Stimulated activated CD4-positive, alpha-beta T cell treated with anti-CD3 and anti-CD28 coated beads, Interleukin-12 subunit alpha, Interleukin-12 subunit beta, amount 100 ng/mL, for 4 hours (primary cell): ENCODE data around the gene AMOTL1.
"Not testable (repeated sequence)": the region's sequence is repeated elsewhere in the genome, so short reads cannot be mapped to it uniquely, and the experiment has no call there.

ENCODE experiments used
- DNase-seq: peaks from one replicate; pipeline ENCODE4 v3.0.0-alpha.2; 2020

The AMOTL1 gene

DNA sequence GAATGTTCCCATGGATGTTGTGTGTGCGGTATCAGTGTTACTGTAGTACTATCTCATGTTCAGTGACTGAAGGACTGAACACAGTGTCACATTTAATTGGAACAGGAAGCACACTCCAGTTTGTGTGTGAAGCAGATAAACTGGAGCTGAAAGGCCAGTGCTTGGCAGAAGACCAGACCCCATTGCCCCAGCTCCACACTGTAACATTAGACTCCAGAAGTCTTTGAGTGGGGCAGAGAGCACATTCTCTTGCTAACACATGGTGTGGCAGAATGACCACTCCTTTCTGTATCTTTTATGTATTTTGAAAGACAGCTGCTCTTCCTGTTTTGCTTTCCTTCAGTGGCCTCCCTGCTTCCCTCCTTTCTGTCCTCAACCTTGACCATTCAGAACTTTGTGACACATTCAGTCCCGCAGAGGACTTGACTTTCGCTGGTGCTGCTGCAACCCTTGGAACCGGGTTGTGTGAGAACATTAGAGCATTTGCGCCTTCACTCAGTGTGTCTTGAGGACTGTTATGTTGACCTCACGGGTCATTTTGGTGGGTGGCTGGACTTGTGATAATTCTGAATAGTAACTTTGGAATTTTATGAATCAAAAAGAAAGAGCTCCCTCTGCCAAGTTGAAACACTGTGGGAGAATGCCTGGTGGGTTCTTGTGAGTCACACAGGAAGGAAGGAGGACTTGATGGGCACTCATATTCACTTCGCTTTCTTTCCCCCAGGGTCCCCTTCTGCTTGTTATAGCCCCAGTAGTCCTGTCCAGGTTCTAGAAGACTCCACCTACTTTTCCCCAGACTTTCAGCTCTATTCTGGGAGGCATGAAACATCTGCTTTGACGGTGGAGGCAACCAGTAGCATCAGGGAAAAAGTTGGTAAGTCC, 26.4 kb downstream of the AMOTL1 start:
- DNase-seq, result no peak

DNA sequence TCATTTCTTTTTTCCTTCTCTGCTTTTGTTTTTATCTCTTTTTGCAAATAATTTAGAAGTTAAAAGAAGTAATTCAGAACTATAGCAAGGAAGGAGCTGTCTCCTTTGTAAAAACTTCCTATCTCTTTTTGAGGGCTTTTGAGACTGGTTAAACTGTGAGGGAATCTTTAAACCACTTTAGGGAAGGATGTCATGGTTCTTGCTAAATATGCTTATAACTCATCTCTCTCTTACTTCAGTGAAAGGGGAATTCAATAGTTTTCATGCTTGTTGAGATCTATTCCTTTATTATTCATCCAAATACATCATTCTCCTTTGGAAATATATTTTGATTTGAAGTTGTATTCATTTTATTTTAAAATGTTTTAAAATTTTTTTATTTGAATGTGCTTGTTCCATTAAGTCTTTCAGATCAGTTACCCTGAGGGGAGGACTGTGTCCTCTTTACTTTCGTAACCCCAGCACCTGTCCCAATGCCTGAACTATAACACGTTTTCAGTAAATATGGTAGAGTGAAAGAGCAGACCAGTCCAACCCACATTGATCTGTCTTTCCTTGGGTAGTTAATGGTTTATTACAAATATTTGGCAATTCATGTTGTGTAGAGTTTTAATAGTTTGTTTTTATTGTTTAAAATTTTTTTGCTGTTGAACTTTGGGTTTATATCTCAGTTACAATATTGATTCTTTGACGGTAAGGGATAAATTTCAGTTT, 27.5 kb downstream of the AMOTL1 start:
- no peak for DNase-seq

DNA sequence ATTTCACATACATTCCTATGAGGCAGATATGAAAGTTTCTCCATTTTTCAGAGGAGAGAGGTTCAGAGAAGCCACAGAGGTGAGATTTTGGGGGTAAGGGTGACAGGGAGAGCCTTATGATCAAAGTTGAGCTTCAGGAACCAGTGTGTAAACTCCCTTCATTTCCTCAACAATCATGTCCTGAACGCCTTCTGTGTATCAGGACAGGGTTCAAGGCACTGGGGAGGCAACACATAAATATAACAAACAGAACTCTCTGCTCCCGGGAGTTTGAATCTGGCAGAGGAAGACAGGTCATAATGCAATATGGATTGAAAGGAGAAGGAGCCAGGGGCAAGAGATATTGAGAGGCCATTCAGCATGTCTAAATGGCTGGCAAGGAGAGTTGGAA, 28.0 kb downstream of the AMOTL1 start:
- no peak for DNase-seq

DNA sequence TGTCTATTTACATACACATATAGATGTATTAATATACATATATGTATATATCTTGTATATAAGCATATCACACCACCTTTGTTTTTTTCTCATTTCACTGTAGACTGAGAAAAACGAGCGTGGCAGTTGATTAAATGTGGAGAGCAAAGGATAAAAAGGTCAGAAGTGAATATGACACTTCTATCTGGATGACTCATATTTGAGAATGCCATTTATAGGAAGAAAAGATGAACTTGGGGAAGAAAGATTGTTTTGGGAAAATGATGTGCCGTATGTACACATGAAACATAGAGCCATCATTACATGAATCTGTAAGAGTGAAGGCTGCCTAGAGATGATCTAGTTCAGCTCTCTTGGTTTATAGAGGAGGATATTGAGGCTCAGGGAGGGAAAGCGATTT, 28.7 kb downstream of the AMOTL1 start:
- DNase-seq, result no peak

DNA sequence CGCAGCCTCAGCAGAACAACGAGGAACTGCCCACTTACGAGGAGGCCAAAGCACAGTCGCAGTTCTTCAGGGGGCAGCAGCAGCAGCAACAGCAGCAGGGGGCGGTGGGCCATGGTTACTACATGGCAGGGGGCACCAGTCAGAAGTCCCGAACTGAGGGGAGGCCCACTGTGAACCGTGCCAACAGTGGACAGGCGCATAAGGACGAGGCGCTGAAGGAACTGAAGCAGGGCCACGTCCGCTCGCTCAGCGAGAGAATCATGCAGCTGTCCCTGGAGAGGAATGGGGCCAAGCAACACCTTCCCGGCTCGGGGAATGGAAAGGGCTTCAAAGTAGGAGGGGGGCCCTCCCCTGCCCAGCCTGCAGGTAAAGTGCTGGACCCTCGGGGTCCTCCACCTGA, 31.6 kb downstream of the AMOTL1 start:
- DNase-seq, result no peak

DNA sequence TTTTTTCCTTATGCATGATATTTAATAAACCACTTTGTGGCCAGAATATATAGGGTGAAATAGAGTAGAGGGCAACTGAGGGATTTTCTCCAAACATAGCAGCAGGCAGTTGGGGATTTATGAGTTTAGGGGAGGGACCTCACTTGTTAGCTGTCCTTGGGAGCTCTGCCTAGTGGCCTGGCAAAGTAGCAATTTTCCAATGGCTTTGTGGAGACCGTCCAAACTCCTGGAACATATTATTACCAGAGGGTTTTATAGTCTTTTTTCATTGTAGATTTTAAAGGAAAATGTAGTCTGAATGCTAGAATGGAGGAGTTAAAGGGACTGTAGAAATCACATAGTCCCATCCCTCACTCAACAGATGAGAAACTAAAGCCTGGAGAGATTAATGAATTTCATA, 32.3 kb downstream of the AMOTL1 start:
- DNase-seq, result no peak

DNA sequence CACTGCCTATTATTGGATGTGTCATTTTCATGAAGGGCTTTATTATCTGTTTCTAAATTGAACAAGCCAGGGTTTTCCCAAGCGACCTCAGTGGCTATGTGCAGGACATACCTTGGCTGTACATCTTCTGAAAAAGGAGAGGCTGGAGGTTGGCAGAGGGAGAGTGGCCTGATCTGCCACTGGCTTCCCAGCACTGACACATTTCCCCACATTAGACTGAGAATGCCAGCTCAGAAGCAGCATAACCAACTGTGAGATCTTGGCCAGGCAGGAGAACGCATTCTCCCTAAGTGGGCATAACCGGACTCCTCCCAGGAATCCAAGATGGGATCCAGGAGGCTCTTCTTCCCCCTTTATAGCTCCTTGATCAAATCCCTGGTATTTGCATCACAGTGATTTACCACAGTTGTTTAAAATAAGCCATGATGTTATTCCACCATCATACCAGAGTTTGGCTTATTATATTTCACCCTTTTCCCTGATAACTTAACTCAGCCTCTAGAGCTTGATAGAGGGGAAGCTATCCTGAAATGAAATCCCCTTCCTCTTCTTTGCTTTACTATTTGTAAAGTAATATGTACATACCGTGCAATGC, 33.8 kb downstream of the AMOTL1 start:
- no peak for DNase-seq

DNA sequence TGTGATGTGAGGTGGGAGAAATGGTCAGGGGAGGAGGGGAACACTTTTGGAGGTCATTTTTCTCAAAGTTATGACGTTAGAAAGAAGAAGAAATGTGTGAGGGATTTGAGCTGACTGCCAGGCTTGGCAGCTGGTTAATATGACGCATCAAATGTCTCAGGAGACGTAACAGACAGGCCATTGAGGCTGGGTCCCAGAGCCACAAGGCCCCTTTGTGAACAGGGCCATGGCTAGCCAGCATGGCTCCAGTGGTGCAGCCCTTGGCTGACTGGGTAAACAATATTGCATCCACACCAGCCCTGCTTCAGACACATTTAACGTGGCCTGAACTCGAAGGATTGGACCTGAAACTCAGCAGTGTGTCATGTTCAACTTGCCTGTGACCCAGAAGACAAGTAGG, 34.3 kb downstream of the AMOTL1 start:
- no peak for DNase-seq

DNA sequence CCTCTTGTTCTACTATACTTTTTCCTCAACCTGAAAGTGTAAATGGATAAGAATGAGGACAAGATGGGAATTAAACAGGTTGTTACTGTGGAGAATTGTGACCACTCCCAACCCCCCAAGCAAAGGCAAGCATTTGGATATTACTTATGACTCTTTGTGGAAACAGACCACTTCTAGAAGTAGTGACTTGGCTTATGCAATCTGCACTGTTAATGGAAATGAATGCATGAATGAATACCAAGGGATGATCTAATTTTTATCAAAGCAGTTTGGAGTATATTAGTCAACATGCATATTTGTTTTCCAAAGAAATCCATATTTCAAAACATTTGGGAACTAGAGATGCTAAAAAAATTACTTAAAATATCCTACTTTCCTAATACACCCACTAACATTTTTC, 35.3 kb downstream of the AMOTL1 start:
- DNase-seq, result no peak

DNA sequence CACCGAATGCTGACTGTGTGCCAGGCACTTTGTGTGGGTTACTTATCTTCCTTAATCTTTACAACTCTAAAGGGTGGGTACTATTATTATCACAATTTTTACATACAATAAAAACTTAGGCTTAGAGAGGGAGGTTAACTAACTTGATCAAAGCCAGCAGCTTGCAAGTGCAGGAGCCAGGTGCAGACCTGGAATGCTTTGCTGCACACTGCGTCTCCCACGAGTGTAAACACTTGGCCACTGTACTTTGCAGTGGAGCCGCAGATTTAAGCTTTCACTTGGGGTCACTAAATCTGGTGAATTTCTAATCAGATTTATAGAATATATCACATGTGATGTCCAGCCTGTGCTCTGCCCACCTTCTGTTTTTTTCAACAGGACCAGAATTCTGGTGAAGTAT, 36.7 kb downstream of the AMOTL1 start:
- DNase-seq, result no peak

DNA sequence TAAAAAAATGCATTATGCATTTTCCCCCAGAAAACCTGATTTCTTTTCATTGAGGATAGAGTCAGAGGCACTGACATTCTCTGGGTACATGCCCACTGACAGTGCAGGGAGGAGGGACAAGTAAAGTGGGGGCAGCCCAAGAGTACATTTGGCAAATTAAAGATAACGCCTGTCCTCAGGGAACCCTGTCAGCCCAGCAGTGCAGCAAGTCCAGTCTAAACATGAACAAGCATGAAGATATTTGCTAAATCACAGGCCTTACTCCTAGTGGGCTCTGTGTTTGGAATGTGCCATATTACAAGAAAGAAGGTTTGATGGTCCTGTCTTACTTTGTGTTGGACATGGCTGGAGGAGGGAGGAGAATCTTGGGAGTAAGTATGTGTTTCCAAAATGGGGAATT, 37.9 kb downstream of the AMOTL1 start:
- DNase-seq, result no peak

DNA sequence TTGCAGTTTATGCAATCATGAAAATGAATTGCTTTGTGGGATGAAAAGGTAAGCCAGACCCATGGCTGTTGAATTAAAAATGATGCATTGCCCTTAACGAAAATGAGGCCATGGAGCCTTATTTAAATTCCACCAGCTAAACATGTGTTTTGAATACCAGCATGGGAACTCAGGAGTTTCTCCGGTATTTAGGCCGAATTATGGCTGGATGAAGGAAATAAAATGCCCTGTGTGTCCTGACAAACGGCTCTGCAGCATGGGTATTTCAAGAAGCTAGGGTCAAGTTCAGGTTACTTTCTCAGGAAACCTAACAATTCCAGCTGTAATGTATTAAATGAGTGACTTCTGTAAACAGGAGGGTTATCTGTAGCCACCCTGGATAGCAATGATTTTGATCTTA, 38.3 kb downstream of the AMOTL1 start:
- DNase-seq, result no peak

DNA sequence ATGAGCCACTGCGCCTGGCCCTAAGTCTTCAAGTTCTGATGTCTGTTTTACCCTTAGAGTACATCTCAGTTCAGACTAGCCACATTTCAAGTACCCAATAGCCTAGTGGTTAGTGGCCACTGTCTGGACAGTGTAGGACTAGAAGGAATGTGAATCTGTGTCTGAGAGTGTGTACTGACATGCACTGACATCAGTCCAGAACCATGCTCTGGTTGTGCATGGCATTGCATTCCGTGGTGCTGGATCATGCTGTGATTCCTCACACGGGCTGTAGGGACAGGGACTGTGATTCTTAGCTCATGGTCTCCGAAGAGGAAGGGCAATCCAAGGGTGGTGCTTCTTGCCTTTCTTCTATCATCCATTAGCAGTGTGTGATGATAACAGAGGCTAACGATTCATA, 41.1 kb downstream of the AMOTL1 start:
- no peak for DNase-seq

DNA sequence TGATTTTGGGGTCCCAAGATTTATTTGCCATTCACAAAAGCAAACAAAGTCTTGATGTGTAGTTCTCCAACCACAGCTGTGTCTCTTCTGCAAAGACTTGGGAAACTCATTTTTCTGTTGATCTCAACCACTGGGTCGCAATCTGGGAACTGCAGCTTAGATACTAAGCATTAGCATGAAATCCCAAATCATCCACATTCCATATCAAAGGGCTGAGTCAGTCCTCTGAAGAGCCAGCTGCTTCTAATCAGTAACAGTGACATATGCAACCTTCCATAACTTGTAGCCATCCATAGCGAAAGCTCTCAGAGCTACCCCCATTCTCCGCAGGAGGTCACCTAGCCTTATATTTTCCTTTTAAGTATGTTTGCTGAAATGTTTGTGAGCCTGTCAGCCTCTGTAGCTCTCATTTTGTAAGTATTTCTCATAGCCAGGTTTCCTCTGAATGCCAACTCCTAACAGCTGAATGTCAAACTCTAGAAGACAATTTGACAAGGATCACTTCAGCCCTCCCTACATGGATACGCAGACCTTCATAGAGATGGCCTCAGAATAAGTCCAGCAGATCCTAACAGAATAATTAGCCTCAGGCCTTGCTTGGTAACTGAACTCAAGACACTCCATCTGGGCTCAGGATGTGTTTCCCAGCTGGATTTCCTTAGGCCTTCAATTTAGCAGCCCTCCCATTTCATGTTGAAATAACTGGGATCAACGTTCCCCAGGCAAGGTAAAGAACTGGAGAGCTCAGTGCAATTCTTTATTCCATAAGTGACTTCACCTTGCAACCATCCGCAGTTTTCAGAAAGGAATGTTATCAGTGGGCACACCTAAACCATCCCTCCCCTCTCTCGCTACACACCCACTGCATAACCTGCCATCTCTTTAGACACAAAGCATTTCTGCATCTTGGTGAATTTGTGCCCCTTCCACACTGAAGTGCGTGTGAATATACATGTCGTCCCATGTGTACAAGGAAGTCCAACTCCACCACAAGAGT, 44.9 kb downstream of the AMOTL1 start:
- not testable (repeated sequence) for DNase-seq

DNA sequence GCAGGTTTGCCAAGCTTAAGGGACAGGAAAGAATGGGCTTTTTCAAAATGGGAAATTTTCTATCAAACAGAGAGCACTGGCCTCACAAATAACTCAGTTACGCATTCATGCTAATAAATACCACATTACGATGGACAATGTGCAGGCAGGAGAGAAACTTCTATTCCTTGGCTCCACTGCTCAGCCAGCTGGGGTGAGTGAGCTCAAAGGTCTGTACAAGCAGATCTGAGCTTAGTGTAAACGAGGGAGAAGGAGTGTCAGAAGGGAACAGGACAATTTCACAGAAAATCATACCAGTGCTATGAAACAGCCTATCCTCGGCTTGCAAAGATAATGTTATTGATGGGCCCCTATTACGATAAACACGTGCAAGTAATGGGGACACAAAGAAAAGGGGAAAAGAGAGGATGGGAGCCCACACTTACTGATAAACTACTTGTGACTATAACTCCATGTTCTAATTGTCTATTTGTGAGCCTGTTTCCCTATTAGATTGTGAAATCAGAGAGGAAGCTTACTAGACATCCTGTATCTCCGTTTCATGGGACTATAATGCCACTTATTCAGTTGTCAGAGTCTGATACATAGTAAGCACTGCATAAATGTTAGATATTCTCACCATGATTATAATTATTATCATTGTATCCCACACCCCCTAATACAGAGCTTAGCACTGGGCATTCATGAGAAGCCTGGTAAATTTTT, 46.3 kb downstream of the AMOTL1 start:
- no peak for DNase-seq

DNA sequence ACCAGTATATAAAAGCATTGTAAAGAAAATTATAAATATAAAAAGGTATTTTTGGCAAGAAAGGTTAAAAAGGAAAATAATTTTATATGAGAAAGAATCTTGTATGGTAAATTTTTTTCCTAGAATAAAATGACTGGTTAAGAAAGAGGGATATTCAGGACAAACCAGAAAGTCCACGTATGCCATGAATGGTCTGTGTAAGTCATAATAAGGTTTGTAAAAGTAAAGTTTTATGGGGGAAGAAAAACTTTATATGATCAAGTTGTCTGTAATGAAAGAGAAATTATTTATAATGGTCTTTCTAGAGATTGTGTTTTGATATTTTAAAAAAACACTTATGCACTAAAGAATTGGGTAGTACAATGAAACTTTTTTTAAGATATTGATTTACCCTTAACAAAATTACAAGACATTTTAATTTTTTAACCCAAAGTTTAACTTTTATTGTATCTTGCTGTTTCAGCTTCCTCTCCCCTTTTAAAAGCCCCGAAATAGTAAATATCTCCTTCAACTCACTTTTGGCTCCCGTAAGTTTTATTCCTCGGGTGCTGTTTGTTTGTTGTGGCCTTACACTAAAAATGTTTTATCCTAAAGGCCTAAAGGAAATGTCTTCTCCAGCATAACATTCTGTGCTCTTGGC, 47.7 kb downstream of the AMOTL1 start:
- DNase-seq, result no peak

DNA sequence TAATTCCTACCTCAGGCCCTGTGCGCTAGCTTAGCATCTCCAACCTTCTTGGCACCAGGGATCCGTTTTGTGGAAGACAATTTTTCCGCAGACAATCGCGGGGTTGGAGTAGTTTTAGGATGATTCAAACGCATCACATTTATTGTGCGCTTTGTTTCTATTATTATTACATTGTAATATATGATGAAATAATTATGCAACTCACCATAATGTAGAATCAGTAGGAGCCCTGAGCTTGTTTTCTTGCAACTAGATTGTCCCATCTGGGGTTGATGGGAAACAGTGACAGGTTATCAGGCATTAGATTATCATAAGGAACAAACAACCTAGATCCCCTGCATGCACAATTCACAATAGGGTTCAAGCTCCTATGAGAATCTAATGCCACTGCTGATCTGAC, 52.3 kb downstream of the AMOTL1 start:
- DNase-seq, result no peak

DNA sequence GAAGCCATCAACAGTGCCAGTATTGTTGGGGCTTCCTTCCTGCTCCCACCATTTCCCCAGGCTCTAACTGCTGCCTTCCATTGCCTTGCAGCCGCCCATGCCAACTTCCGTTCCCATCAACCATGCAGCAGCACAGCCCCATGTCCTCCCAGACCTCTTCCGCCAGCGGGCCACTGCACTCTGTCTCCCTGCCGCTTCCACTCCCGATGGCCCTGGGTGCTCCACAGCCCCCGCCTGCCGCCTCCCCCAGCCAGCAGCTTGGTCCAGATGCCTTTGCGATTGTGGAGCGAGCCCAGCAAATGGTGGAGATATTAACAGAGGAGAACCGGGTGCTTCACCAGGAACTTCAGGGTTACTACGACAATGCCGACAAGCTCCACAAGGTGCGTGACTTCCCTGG, 53.3 kb downstream of the AMOTL1 start:
- DNase-seq, result no peak

DNA sequence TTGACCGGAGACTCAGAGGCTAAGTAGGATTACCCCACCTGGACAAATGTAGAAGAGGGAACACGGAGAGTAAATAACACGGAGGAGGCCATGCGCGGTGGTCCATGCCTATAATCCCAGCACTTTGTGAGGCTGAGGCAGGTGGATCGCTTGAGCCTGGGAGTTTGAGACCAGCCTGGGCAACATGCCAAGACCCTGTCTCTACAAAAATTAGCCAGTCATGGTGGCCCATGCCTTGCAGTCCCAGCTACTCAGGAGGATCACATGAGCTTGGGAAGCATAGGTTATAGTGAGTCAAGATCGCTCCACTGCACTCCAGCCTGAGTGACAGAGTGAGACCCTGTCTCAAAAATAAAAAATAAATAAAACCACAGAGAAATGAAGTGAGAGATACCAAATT, 53.9 kb downstream of the AMOTL1 start:
- DNase-seq, result no peak

DNA sequence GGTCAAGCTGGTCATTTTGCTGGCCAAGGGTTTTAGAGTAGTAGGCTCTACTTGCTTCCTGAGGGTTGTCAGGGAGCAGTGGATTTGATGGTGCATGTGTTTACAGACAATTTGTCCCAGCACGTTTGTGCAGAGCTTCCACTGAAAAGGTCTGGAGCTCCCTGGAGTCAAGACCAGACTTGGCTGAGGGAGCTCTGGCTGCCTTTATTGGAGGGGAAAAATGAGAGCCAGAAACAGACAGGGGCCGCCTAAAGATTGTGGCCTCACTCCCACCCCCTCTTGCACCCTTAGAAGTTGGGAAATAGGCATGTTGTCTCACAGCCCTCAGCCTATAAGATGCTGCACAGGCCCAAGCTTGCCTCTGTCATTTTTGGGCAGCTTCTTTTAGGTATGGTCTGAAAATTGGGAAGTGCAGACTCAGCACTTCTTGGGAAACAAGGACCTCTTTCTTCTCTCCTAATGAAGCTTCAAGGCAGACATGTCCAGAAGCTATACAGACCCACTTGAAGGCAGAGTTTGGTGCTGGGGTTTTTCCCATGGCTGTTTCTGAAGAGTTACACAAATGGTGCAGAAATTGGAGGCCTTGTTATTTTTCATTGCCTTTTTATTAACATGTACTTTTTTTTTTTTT, 55.1 kb downstream of the AMOTL1 start:
- DNase-seq, result no peak

DNA sequence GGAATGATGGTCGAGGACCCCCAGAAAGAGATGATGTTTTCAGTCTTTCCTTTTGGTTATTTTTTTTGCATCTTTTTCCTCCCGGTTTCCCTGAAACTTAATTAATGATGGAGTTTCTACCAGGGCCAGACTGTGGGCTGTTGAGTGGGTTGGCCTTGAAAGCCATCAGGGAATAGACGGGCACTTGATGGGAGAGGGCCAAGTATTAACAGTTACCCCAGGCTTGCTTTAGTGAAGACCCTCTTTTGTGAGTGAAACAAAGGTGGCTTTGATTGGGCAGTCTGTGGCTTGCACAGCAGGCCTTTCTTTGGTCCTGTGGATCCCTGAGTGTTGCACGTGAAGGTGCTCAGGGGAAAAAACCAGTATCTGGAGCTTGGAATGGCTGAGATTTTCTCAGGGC, 56.9 kb downstream of the AMOTL1 start:
- no peak for DNase-seq
